RWPE1 (cell line): ENCODE measurements around the gene COL2A1.
A peak's percentile ranks its signal among the peaks of the same experiment; 100 is the strongest.

Experiments
- CTCF ChIA-PET: fragments of 350-600 bp; sonication (Branson Sonifier 250); formaldehyde crosslinking; extraction: SDS; loops from one replicate; lab custom pipeline; 2021; lab: Yijun Ruan, JAX
- POLR2A ChIA-PET: fragments of 400-600 bp; formaldehyde crosslinking; extraction: SDS; loops from one replicate; lab custom pipeline; 2020; ENCODE audit warnings: antibody characterized with exemption; ENCODE audit not compliant: low non-redundant PET; lab: Yijun Ruan, JAX
- DNase-seq: peaks from one replicate; pipeline ENCODE4 v3.0.0; 2012; ENCODE audit warnings: low spot score
- H3K27ac ChIP-seq: fragments of 450-650 bp; 2 replicates; pipeline ENCODE4 v1.5.1; 2017
- CTCF ChIP-seq: fragments of 450-650 bp; conservative IDR thresholded peaks from 2 replicates; pipeline ENCODE4 v1.5.1; 2017; ENCODE audit warnings: low read depth, mild to moderate bottlenecking

The COL2A1 gene

GRCh38 chr12:48022180-48022521, 17.9 kb upstream of the COL2A1 start:
- ChIA-PET POLR2A (no interaction called here), CTCF (interaction anchor here (0.6 kb wide), 1 partner anchor 510 kb away, joined by 7 read pairs; no protein-coding TSS in a partner anchor)
- DNase-seq = no peak
- TF ChIP-seq CTCF = no peak
- no peak overlapping the region for H3K27ac ChIP-seq

- TF ChIP-seq CTCF = no peak
- ChIA-PET POLR2A (interaction anchor here (0.6 kb wide), 1 partner anchor 54 kb away, joined by 6 read pairs; no protein-coding TSS in a partner anchor), CTCF (interaction anchor here (0.6 kb wide), 2 partner anchors 209 to 511 kb away, joined by 3 to 7 read pairs; no protein-coding TSS in a partner anchor)
- no peak overlapping the region for H3K27ac ChIP-seq
- DNase-seq = peak; percentile 60
These were observed 17.4 kb upstream of the COL2A1 start for GRCh38 chr12:48021485-48022179.

- no peak for TF ChIP-seq CTCF
- no peak overlapping the region for H3K27ac ChIP-seq
- POLR2A ChIA-PET = no interaction called here
- no peak for DNase-seq
- CTCF ChIA-PET = interaction anchor here (0.8 kb wide), 1 partner anchor 9 kb away, joined by 3 read pairs; no protein-coding TSS in a partner anchor
These were observed 15.5 kb upstream of the COL2A1 start for GRCh38 chr12:48019639-48020265.

- no peak for TF ChIP-seq CTCF
- no peak for DNase-seq
- no peak overlapping the region for H3K27ac ChIP-seq
- CTCF ChIA-PET = interaction anchor here (0.7 to 1.0 kb wide), 2 partner anchors 56 to 171 kb away, joined by 3 read pairs; no protein-coding TSS in a partner anchor
- POLR2A ChIA-PET = no interaction called here
These were observed 14.3 kb upstream of the COL2A1 start for GRCh38 chr12:48018618-48018995.

GRCh38 chr12:48017921-48018617, 13.8 kb upstream of the COL2A1 start:
- CTCF ChIA-PET = interaction anchor here (0.7 to 1.0 kb wide), 2 partner anchors 55 to 171 kb away, joined by 3 read pairs; no protein-coding TSS in a partner anchor
- no peak for DNase-seq
- TF ChIP-seq CTCF = no peak
- H3K27ac ChIP-seq = no peak overlapping the region
- POLR2A ChIA-PET = no interaction called here

GRCh38 chr12:48017496-48017895, 13.2 kb upstream of the COL2A1 start:
- H3K27ac ChIP-seq = no peak overlapping the region
- no peak for TF ChIP-seq CTCF
- no peak for DNase-seq
- ChIA-PET CTCF (interaction anchor here (1.2 kb wide), 1 partner anchor 54 kb away, joined by 5 read pairs; the partner anchor contains the start of gene TMEM106C), POLR2A (no interaction called here)
